ENCODE data around the gene KAZN. TPM values are rescaled to one million over a fixed set of nuclear protein-coding genes. Genes with fewer than 3 reads are reported as not detected.

The KAZN gene
- total RNA-seq, 1 experiment from 2014 or later: 2.4 TPM

GRCh38 chr1:14899686-14900085 lies 301.2 kb downstream of the KAZN start:
- H3K9me3 Mint-ChIP-seq (ENCODE audit: unreplicated experiment): no peaks in the 10 kb centered on the region
- intact Hi-C loops (cut with micrococcal nuclease; ENCODE audit: unreplicated experiment): no loop called here
- ChIA-PET CTCF (no interaction called here), POLR2A (no interaction called here)
- BruUV-seq (replicated peaks): no TSS peak
- no peak for DNase-seq
- no peaks in the 10 kb centered on the region for H3K9me3 ChIP-seq
- no peak overlapping the region for H3K4me3 ChIP-seq (ENCODE audit: low read depth, low read length)
- no peak for TF ChIP-seq CTCF (IDR thresholded peaks at IDR 0.05; ENCODE audit: insufficient read depth in 1 of 2, low read depth in 1 of 2, low read length in 1 of 2, severe bottlenecking in 1 of 2, unreplicated experiment in 1 of 2)
- H3K27ac Mint-ChIP-seq (ENCODE audit: unreplicated experiment): no peak overlapping the region
- no peaks in the 10 kb centered on the region for H3K4me1 ChIP-seq
- no peaks in the 10 kb centered on the region for H3K4me1 Mint-ChIP-seq (ENCODE audit: low read depth, unreplicated experiment)
- no peaks in the 10 kb centered on the region for H3K36me3 ChIP-seq (ENCODE audit: control insufficient read depth, insufficient read depth, low read length)
- no peak overlapping the region for H3K4me3 Mint-ChIP-seq (ENCODE audit: unreplicated experiment)
- no peaks in the 10 kb centered on the region for H3K36me3 Mint-ChIP-seq (ENCODE audit: insufficient read depth, unreplicated experiment)
- H3K27me3 ChIP-seq (replicated peaks; ENCODE audit: control insufficient read depth, insufficient read depth, low read length): no peaks in the 10 kb centered on the region
- H3K27me3 Mint-ChIP-seq (ENCODE audit: insufficient read depth, unreplicated experiment): peaks cover 3% of the 10 kb centered on the region

- intact Hi-C loops (cut with micrococcal nuclease; ENCODE audit: unreplicated experiment): no loop called here
- TF ChIP-seq CTCF (IDR thresholded peaks at IDR 0.05; ENCODE audit: insufficient read depth in 1 of 2, low read depth in 1 of 2, low read length in 1 of 2, severe bottlenecking in 1 of 2, unreplicated experiment in 1 of 2): no peak
- no peak for DNase-seq
- Mint-ChIP-seq H3K4me1 (ENCODE audit: low read depth, unreplicated experiment) (no peaks in the 10 kb centered on the region), H3K36me3 (ENCODE audit: insufficient read depth, unreplicated experiment) (no peaks in the 10 kb centered on the region), H3K27ac (ENCODE audit: unreplicated experiment) (no peak overlapping the region), H3K27me3 (ENCODE audit: insufficient read depth, unreplicated experiment) (peaks cover 3% of the 10 kb centered on the region), H3K4me3 (ENCODE audit: unreplicated experiment) (no peak overlapping the region), H3K9me3 (ENCODE audit: unreplicated experiment) (no peaks in the 10 kb centered on the region)
- CTCF ChIA-PET: no interaction called here
- Histone ChIP-seq H3K36me3 (ENCODE audit: control insufficient read depth, insufficient read depth, low read length) (no peaks in the 10 kb centered on the region), H3K9me3 (no peaks in the 10 kb centered on the region), H3K4me1 (no peaks in the 10 kb centered on the region), H3K4me3 (ENCODE audit: low read depth, low read length) (no peak overlapping the region), H3K27me3 (replicated peaks; ENCODE audit: control insufficient read depth, insufficient read depth, low read length) (no peaks in the 10 kb centered on the region)
- POLR2A ChIA-PET: no interaction called here
- no TSS peak for BruUV-seq (replicated peaks)
Measured at GRCh38 chr1:14901371-14901954, 303.0 kb downstream of the KAZN start.

- BruUV-seq (replicated peaks): no TSS peak
- Mint-ChIP-seq H3K4me3 (ENCODE audit: unreplicated experiment) (no peak overlapping the region), H3K9me3 (ENCODE audit: unreplicated experiment) (no peaks in the 10 kb centered on the region), H3K4me1 (ENCODE audit: low read depth, unreplicated experiment) (no peaks in the 10 kb centered on the region), H3K36me3 (ENCODE audit: insufficient read depth, unreplicated experiment) (no peaks in the 10 kb centered on the region), H3K27me3 (ENCODE audit: insufficient read depth, unreplicated experiment) (peaks cover 3% of the 10 kb centered on the region), H3K27ac (ENCODE audit: unreplicated experiment) (no peak overlapping the region)
- ChIA-PET POLR2A (no interaction called here), CTCF (no interaction called here)
- DNase-seq: no peak
- H3K27me3 ChIP-seq (replicated peaks; ENCODE audit: control insufficient read depth, insufficient read depth, low read length): no peaks in the 10 kb centered on the region
- intact Hi-C loops (cut with micrococcal nuclease; ENCODE audit: unreplicated experiment): no loop called here
- no peaks in the 10 kb centered on the region for H3K36me3 ChIP-seq (ENCODE audit: control insufficient read depth, insufficient read depth, low read length)
- H3K4me3 ChIP-seq (ENCODE audit: low read depth, low read length): no peak overlapping the region
- TF ChIP-seq CTCF (IDR thresholded peaks at IDR 0.05; ENCODE audit: insufficient read depth in 1 of 2, low read depth in 1 of 2, low read length in 1 of 2, severe bottlenecking in 1 of 2, unreplicated experiment in 1 of 2): no peak
- H3K9me3 ChIP-seq: no peaks in the 10 kb centered on the region
- H3K4me1 ChIP-seq: no peaks in the 10 kb centered on the region
Measured at GRCh38 chr1:14903922-14904321, 305.4 kb downstream of the KAZN start.

All from Caco-2 (cell line).